A549 (cell line): ENCODE measurements around the gene CDHR1.

Source experiments
- EP300 ChIP-seq, 2 experiments: fragments of >200 bp; sonication (Bioruptor Twin); formaldehyde crosslinking; IDR thresholded peaks; 2 replicates in 1 of 2; 3 replicates in 1 of 2; pipeline ENCODE4 v1.6.1; 2016 to 2017
- JUN ChIP-seq, 2 experiments: fragments of >200 bp; sonication (Bioruptor Twin); formaldehyde crosslinking; IDR thresholded peaks; 2 replicates in 1 of 2; 3 replicates in 1 of 2; pipeline ENCODE4 v1.6.1; 2016 to 2017
- POLR2A ChIP-seq: IDR thresholded peaks from 2 replicates; pipeline ENCODE4 v1.6.1; 2012; ENCODE audit warnings: mild to moderate bottlenecking, low read length
- POLR2AphosphoS2 ChIP-seq: conservative IDR thresholded peaks from 2 replicates; pipeline ENCODE4 v1.6.1; 2012; ENCODE audit warnings: low read length, improper control_type of control experiment, inconsistent platforms
- RCOR1 ChIP-seq: fragments of 150-350 bp; IDR thresholded peaks from 2 replicates; pipeline ENCODE4 v1.6.1; 2014; ENCODE audit warnings: antibody characterized with exemption, low read length, low read depth
- RNF2 ChIP-seq: fragments of 200-600 bp; sonication (generic); IDR thresholded peaks from 2 replicates; pipeline ENCODE4 v1.6.1; 2016; ENCODE audit warnings: low read depth, mild to moderate bottlenecking, antibody characterized with exemption, moderate library complexity, borderline replicate concordance
- TF ChIP-seq, protein P1 (sequence below): fragments of 200-600 bp; sonication (generic); IDR thresholded peaks from 2 replicates; pipeline ENCODE4 v1.6.1; 2016; ENCODE audit warnings: antibody characterized with exemption, mild to moderate bottlenecking, moderate library complexity
- TF ChIP-seq, protein P2 (sequence below): fragments of >200 bp; sonication (Bioruptor Twin); formaldehyde crosslinking; IDR thresholded peaks from 3 replicates; pipeline ENCODE4 v1.5.1; 2016
- TF ChIP-seq, protein P3 (sequence below): fragments of 150-350 bp; IDR thresholded peaks from 2 replicates; pipeline ENCODE4 v1.6.1; 2014; ENCODE audit warnings: low read depth, mild to moderate bottlenecking, low read length
- TF ChIP-seq, protein P4 (sequence below): IDR thresholded peaks from 2 replicates; pipeline ENCODE4 v1.6.1; 2012

DNA sequence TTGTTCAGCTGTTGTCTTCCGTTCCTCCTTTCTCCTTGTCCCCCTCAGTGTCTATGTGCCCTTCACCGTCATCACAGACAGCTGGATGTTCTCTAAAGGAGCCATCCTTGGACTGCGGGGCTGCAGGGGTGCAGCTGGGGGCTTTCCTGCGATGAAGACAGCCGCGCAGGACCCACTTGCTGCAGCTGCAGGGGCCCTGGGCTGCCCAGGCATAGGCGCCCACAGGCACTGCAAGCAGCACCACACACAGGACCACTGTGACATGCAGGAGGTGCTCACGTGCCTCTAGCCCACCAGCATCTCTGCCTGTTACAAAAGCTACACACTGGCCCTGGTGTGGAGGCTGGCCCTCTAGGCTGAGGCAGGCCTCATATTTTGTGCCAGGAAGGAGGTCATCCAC is 27.6 kb downstream of the CDHR1 start:
- TF ChIP-seq, protein P1, sequence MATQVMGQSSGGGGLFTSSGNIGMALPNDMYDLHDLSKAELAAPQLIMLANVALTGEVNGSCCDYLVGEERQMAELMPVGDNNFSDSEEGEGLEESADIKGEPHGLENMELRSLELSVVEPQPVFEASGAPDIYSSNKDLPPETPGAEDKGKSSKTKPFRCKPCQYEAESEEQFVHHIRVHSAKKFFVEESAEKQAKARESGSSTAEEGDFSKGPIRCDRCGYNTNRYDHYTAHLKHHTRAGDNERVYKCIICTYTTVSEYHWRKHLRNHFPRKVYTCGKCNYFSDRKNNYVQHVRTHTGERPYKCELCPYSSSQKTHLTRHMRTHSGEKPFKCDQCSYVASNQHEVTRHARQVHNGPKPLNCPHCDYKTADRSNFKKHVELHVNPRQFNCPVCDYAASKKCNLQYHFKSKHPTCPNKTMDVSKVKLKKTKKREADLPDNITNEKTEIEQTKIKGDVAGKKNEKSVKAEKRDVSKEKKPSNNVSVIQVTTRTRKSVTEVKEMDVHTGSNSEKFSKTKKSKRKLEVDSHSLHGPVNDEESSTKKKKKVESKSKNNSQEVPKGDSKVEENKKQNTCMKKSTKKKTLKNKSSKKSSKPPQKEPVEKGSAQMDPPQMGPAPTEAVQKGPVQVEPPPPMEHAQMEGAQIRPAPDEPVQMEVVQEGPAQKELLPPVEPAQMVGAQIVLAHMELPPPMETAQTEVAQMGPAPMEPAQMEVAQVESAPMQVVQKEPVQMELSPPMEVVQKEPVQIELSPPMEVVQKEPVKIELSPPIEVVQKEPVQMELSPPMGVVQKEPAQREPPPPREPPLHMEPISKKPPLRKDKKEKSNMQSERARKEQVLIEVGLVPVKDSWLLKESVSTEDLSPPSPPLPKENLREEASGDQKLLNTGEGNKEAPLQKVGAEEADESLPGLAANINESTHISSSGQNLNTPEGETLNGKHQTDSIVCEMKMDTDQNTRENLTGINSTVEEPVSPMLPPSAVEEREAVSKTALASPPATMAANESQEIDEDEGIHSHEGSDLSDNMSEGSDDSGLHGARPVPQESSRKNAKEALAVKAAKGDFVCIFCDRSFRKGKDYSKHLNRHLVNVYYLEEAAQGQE, result no peak
- TF ChIP-seq, protein P2, sequence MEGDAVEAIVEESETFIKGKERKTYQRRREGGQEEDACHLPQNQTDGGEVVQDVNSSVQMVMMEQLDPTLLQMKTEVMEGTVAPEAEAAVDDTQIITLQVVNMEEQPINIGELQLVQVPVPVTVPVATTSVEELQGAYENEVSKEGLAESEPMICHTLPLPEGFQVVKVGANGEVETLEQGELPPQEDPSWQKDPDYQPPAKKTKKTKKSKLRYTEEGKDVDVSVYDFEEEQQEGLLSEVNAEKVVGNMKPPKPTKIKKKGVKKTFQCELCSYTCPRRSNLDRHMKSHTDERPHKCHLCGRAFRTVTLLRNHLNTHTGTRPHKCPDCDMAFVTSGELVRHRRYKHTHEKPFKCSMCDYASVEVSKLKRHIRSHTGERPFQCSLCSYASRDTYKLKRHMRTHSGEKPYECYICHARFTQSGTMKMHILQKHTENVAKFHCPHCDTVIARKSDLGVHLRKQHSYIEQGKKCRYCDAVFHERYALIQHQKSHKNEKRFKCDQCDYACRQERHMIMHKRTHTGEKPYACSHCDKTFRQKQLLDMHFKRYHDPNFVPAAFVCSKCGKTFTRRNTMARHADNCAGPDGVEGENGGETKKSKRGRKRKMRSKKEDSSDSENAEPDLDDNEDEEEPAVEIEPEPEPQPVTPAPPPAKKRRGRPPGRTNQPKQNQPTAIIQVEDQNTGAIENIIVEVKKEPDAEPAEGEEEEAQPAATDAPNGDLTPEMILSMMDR, result no peak
- TF ChIP-seq POLR2A (no peak), JUN (IDR thresholded peaks at IDR 0.05) (no peak), RCOR1 (no peak), RNF2 (no peak), POLR2AphosphoS2 (no peak), EP300 (IDR thresholded peaks at IDR 0.05) (no peak)
- TF ChIP-seq, protein P3, sequence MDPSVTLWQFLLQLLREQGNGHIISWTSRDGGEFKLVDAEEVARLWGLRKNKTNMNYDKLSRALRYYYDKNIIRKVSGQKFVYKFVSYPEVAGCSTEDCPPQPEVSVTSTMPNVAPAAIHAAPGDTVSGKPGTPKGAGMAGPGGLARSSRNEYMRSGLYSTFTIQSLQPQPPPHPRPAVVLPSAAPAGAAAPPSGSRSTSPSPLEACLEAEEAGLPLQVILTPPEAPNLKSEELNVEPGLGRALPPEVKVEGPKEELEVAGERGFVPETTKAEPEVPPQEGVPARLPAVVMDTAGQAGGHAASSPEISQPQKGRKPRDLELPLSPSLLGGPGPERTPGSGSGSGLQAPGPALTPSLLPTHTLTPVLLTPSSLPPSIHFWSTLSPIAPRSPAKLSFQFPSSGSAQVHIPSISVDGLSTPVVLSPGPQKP, result no peak
- TF ChIP-seq, protein P4, sequence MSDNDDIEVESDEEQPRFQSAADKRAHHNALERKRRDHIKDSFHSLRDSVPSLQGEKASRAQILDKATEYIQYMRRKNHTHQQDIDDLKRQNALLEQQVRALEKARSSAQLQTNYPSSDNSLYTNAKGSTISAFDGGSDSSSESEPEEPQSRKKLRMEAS, result no peak
